GM19463 (cell line): ENCODE measurements around the gene HPSE2.

Experiments used
- ATAC-seq: cut with Tn5 transposase; IDR thresholded peaks from one replicate; pipeline ENCODE4 v1.9.1; 2021; ENCODE audit warnings: mild to moderate bottlenecking, moderate library complexity; ENCODE audit not compliant: unreplicated experiment

HPSE2 gene

GRCh38 chr10:98855403-98856189, 380.1 kb downstream of the HPSE2 start:
- ATAC-seq: no peak

GRCh38 chr10:98852686-98853085, 383.0 kb downstream of the HPSE2 start:
- ATAC-seq: no peak

GRCh38 chr10:98848361-98848760, 387.3 kb downstream of the HPSE2 start:
- ATAC-seq: no peak

- ATAC-seq: no peak
These were observed 388.9 kb downstream of the HPSE2 start for GRCh38 chr10:98846787-98847186.

- no peak for ATAC-seq
These were observed 402.1 kb downstream of the HPSE2 start for GRCh38 chr10:98833542-98833941.

GRCh38 chr10:98832738-98833137, 402.9 kb downstream of the HPSE2 start:
- no peak for ATAC-seq

GRCh38 chr10:98832196-98832595, 403.5 kb downstream of the HPSE2 start:
- ATAC-seq: no peak

- ATAC-seq: no peak
These were observed 404.3 kb downstream of the HPSE2 start for GRCh38 chr10:98831391-98831790.

GRCh38 chr10:98825741-98826140, 409.9 kb downstream of the HPSE2 start:
- no peak for ATAC-seq

- ATAC-seq: no peak
These were observed 418.3 kb downstream of the HPSE2 start for GRCh38 chr10:98817396-98817795.

GRCh38 chr10:98815039-98815885, 420.4 kb downstream of the HPSE2 start:
- no peak for ATAC-seq

GRCh38 chr10:98814470-98814869, 421.2 kb downstream of the HPSE2 start:
- no peak for ATAC-seq

GRCh38 chr10:98808282-98808892, 427.3 kb downstream of the HPSE2 start:
- no peak for ATAC-seq

- ATAC-seq: no peak
These were observed 435.4 kb downstream of the HPSE2 start for GRCh38 chr10:98800263-98800662.

- ATAC-seq: no peak
These were observed 440.2 kb downstream of the HPSE2 start for GRCh38 chr10:98795467-98795866.

- no peak for ATAC-seq
These were observed 444.8 kb downstream of the HPSE2 start for GRCh38 chr10:98790817-98791216.

GRCh38 chr10:98778277-98778759, 457.3 kb downstream of the HPSE2 start:
- ATAC-seq: no peak

GRCh38 chr10:98758463-98758862, 477.2 kb downstream of the HPSE2 start:
- ATAC-seq: no peak

GRCh38 chr10:98748298-98748697, 487.4 kb downstream of the HPSE2 start:
- ATAC-seq: no peak

GRCh38 chr10:98745645-98746044, 490.0 kb downstream of the HPSE2 start:
- no peak for ATAC-seq

GRCh38 chr10:98720551-98720950, 515.1 kb downstream of the HPSE2 start:
- ATAC-seq: no peak
